Measurements from ENCODE around the gene IMMP2L. TPM values are rescaled to one million over a fixed set of nuclear protein-coding genes. Genes with fewer than 3 reads are reported as not detected.
"Not testable (repeated sequence)": the region's sequence is repeated elsewhere in the genome, so short reads cannot be mapped to it uniquely, and the experiment has no call there.

The IMMP2L gene
- total RNA-seq, 1 experiment from 2014 or later = 8.6 TPM

DNA sequence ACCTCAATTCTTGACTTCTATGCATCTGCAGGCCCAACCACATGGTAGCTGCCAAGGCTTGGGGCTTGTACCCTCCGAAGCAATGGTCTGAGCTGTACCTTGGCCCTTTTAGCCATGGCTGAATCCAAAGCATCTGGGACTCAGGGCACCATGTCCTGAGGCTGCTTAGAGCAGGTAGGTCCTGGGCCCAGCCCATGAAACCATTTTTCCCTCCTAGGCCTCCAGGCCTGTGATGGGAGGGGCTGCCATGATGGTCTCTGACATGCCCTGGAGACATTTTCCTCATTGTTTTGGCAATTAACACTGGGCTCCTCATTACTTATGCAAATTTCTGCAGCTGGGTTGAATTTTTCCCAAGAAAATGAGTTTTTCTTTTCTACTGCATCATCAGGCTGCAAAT, 889.1 kb downstream of the IMMP2L start:
- no TSS peak for BruUV-seq (replicated peaks)
- no peak for DNase-seq
- H3K9ac ChIP-seq (ENCODE audit: low read length) = no peak overlapping the region
- no peak for ATAC-seq
- no peak overlapping the region for H3K27ac ChIP-seq (ENCODE audit: low read length)
- POLR2A ChIA-PET (ENCODE audit: unreplicated experiment) = no interaction called here
- no peaks in the 10 kb centered on the region for H3K79me2 ChIP-seq (ENCODE audit: low read length)
- no peaks in the 10 kb centered on the region for H3F3A ChIP-seq (ENCODE audit: low read length, unreplicated experiment)
- H3K27me3 ChIP-seq (ENCODE audit: low read length) = no peaks in the 10 kb centered on the region
- no peaks in the 10 kb centered on the region for H3K9me3 ChIP-seq (ENCODE audit: low read length)
- H3K4me2 ChIP-seq (ENCODE audit: low read length) = no peak overlapping the region
- no peaks in the 10 kb centered on the region for H3K4me1 ChIP-seq (ENCODE audit: insufficient read depth, low read length)
- H3K36me3 ChIP-seq (ENCODE audit: low read depth, low read length) = no peaks in the 10 kb centered on the region
- intact Hi-C loops (cut with micrococcal nuclease) = no loop called here
- H4K20me1 ChIP-seq (ENCODE audit: low read length) = no peaks in the 10 kb centered on the region
- H2AFZ ChIP-seq (ENCODE audit: low read length) = no peak overlapping the region
- no peak for TF ChIP-seq EZH2 (IDR thresholded peaks at IDR 0.05; ENCODE audit: low read length, unreplicated experiment)
- no peak for TF ChIP-seq EZH2phosphoT487 (IDR thresholded peaks at IDR 0.05; ENCODE audit: borderline replicate concordance, low read length)
- TF ChIP-seq, protein P1, sequence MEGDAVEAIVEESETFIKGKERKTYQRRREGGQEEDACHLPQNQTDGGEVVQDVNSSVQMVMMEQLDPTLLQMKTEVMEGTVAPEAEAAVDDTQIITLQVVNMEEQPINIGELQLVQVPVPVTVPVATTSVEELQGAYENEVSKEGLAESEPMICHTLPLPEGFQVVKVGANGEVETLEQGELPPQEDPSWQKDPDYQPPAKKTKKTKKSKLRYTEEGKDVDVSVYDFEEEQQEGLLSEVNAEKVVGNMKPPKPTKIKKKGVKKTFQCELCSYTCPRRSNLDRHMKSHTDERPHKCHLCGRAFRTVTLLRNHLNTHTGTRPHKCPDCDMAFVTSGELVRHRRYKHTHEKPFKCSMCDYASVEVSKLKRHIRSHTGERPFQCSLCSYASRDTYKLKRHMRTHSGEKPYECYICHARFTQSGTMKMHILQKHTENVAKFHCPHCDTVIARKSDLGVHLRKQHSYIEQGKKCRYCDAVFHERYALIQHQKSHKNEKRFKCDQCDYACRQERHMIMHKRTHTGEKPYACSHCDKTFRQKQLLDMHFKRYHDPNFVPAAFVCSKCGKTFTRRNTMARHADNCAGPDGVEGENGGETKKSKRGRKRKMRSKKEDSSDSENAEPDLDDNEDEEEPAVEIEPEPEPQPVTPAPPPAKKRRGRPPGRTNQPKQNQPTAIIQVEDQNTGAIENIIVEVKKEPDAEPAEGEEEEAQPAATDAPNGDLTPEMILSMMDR (conservative IDR thresholded peaks at IDR 0.05; ENCODE audit: low read depth, low read length) = no peak
- CTCF ChIA-PET = no interaction called here
- no peaks in the 10 kb centered on the region for H3K9me2 ChIP-seq (replicated peaks; ENCODE audit: low read length)
- H3K4me3 ChIP-seq (ENCODE audit: low read length) = no peak overlapping the region

DNA sequence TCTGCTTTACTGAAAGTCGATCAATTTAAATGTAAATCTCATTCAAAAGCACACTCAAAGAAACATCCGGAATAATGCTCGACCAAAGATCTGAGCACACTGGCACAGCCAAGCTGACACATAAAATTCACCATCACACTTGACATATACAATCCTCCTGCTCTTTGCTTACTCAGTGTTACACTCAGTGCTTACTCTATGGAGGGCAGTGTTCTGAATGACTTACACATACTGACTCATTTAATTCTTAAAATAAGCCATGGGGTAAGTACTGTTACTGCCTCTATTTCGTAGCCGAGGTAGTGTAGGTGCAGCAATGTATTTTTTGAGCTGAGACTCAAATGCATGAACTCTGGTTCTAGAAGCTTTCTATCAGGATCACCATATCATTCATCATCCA, 892.9 kb downstream of the IMMP2L start:
- BruUV-seq (replicated peaks) = no TSS peak
- intact Hi-C loops (cut with micrococcal nuclease) = no loop called here
- TF ChIP-seq, protein P1 (conservative IDR thresholded peaks at IDR 0.05; ENCODE audit: low read depth, low read length) = no peak
- TF ChIP-seq EZH2 (IDR thresholded peaks at IDR 0.05; ENCODE audit: low read length, unreplicated experiment) (no peak), EZH2phosphoT487 (IDR thresholded peaks at IDR 0.05; ENCODE audit: borderline replicate concordance, low read length) (no peak)
- Histone ChIP-seq H4K20me1 (ENCODE audit: low read length) (no peaks in the 10 kb centered on the region), H3K27me3 (ENCODE audit: low read length) (no peaks in the 10 kb centered on the region), H3K27ac (ENCODE audit: low read length) (no peak overlapping the region), H3K9ac (ENCODE audit: low read length) (no peak overlapping the region), H3K36me3 (ENCODE audit: low read depth, low read length) (no peaks in the 10 kb centered on the region), H3K4me1 (ENCODE audit: insufficient read depth, low read length) (no peaks in the 10 kb centered on the region), H3K9me2 (replicated peaks; ENCODE audit: low read length) (no peaks in the 10 kb centered on the region), H3K4me3 (ENCODE audit: low read length) (no peak overlapping the region), H3K79me2 (ENCODE audit: low read length) (no peaks in the 10 kb centered on the region), H3K9me3 (ENCODE audit: low read length) (no peaks in the 10 kb centered on the region), H2AFZ (ENCODE audit: low read length) (no peak overlapping the region), H3F3A (ENCODE audit: low read length, unreplicated experiment) (no peaks in the 10 kb centered on the region), H3K4me2 (ENCODE audit: low read length) (no peak overlapping the region)
- ATAC-seq (peak; percentile 38; the same call in 1 of the 2 replicates), DNase-seq (peak; percentile 17)
- POLR2A ChIA-PET (ENCODE audit: unreplicated experiment) = no interaction called here
- CTCF ChIA-PET = no interaction called here

DNA sequence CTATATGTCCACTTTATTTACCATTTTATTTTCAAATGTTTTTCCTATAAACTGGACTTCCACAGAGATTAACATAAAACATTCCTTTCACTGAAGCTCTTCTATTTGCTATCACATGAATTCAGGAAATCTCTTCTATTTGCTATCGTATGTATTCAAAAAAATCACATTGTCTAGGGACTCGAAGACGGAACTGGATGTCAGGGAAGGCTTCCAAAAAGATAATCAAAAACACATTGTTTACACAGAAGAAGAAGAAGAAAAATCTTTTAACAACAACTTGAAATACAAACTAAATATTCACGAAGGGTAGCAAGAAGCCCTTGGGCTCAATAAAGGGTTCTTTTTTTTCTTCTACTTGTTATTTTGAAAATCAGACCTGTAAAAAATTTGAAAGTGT, 897.5 kb downstream of the IMMP2L start:
- Histone ChIP-seq H3K27me3 (ENCODE audit: low read length) (no peaks in the 10 kb centered on the region), H3K9ac (ENCODE audit: low read length) (no peak overlapping the region), H3K4me2 (ENCODE audit: low read length) (no peak overlapping the region), H3K79me2 (ENCODE audit: low read length) (no peaks in the 10 kb centered on the region), H3K27ac (ENCODE audit: low read length) (no peak overlapping the region), H2AFZ (ENCODE audit: low read length) (no peak overlapping the region), H3K4me1 (ENCODE audit: insufficient read depth, low read length) (no peaks in the 10 kb centered on the region), H3K36me3 (ENCODE audit: low read depth, low read length) (no peaks in the 10 kb centered on the region), H3K4me3 (ENCODE audit: low read length) (no peak overlapping the region), H3F3A (ENCODE audit: low read length, unreplicated experiment) (no peaks in the 10 kb centered on the region), H4K20me1 (ENCODE audit: low read length) (no peaks in the 10 kb centered on the region), H3K9me2 (replicated peaks; ENCODE audit: low read length) (no peaks in the 10 kb centered on the region), H3K9me3 (ENCODE audit: low read length) (no peaks in the 10 kb centered on the region)
- TF ChIP-seq EZH2phosphoT487 (IDR thresholded peaks at IDR 0.05; ENCODE audit: borderline replicate concordance, low read length) = no peak
- TF ChIP-seq, protein P1 (conservative IDR thresholded peaks at IDR 0.05; ENCODE audit: low read depth, low read length) = no peak
- TF ChIP-seq EZH2 (IDR thresholded peaks at IDR 0.05; ENCODE audit: low read length, unreplicated experiment) = no peak
- intact Hi-C loops (cut with micrococcal nuclease) = no loop called here
- ChIA-PET CTCF (no interaction called here), POLR2A (ENCODE audit: unreplicated experiment) (no interaction called here)
- no peak for ATAC-seq
- DNase-seq = no peak
- BruUV-seq (replicated peaks) = no TSS peak

DNA sequence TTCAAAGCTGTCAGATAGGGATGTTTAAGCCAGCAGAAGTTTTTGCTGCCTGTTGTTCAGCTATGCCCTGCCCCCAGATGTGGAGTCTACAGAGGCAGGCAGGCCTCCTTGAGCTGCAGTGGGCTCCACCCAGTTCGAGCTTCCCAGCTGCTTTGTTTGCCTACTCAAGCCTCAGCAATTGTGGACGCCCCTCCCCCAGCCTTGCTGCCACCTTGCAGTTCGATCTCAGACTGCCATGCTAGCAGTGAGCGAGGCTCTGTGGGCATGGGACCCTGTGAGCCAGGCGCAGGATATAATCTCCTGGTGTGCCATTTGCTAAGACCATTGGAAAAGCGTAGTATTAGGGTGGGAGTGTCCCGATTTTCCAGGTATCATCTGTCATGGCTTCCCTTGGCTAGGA, 901.7 kb downstream of the IMMP2L start:
- ATAC-seq; intact Hi-C loops (cut with micrococcal nuclease); BruUV-seq (replicated peaks); H3K9me2 ChIP-seq (replicated peaks; ENCODE audit: low read length); H3K27me3 ChIP-seq (ENCODE audit: low read length); DNase-seq; H3K9me3 ChIP-seq (ENCODE audit: low read length); H3K4me3 ChIP-seq (ENCODE audit: low read length); H4K20me1 ChIP-seq (ENCODE audit: low read length); POLR2A ChIA-PET (ENCODE audit: unreplicated experiment); CTCF ChIA-PET; H2AFZ ChIP-seq (ENCODE audit: low read length); H3K4me2 ChIP-seq (ENCODE audit: low read length); H3K9ac ChIP-seq (ENCODE audit: low read length); H3F3A ChIP-seq (ENCODE audit: low read length, unreplicated experiment); H3K36me3 ChIP-seq (ENCODE audit: low read depth, low read length); H3K4me1 ChIP-seq (ENCODE audit: insufficient read depth, low read length); H3K79me2 ChIP-seq (ENCODE audit: low read length); H3K27ac ChIP-seq (ENCODE audit: low read length): not testable (repeated sequence)
